GM23338 (cell line): ENCODE measurements around the gene TIMP4. TPM values are rescaled to one million over a fixed set of nuclear protein-coding genes. Genes with fewer than 3 reads are reported as not detected.

Experiments used
- ATAC-seq: fragments of 200-7000 bp; cut with Tn5 transposase; 3 replicates; pipeline ENCODE4 v1.9.1; 2020
- DNase-seq: peaks from one replicate; pipeline ENCODE4 v3.0.0-alpha.2; 2015; ENCODE audit warnings: low spot score
- H2AFZ ChIP-seq: fragments of 200-600 bp; sonication (generic); 2 replicates; pipeline ENCODE4 v1.8.0; 2016; ENCODE audit warnings: antibody characterized with exemption, mild to moderate bottlenecking, moderate library complexity
- H3F3A ChIP-seq: fragments of 200-600 bp; sonication (generic); replicated peaks from 2 replicates; pipeline ENCODE4 v1.8.0; 2017; ENCODE audit warnings: antibody characterized with exemption, mixed run types, low read depth
- H3K27ac ChIP-seq: fragments of 200-600 bp; sonication (generic); 2 replicates; pipeline ENCODE4 v1.6.1; 2016; ENCODE audit warnings: low read depth
- H3K27me3 ChIP-seq: fragments of 200-600 bp; sonication (generic); 2 replicates; pipeline ENCODE4 v1.8.0; 2016; ENCODE audit warnings: mild to moderate bottlenecking, mixed run types, moderate library complexity; ENCODE audit not compliant: insufficient read depth
- H3K36me3 ChIP-seq: fragments of 200-600 bp; sonication (generic); 2 replicates; pipeline ENCODE4 v1.8.0; 2016; ENCODE audit warnings: mild to moderate bottlenecking; ENCODE audit not compliant: insufficient read depth
- H3K4me1 ChIP-seq: fragments of 200-600 bp; sonication (generic); 2 replicates; pipeline ENCODE4 v1.8.0; 2016; ENCODE audit warnings: mild to moderate bottlenecking, moderate library complexity; ENCODE audit not compliant: insufficient read depth
- H3K4me2 ChIP-seq: fragments of 200-600 bp; sonication (generic); 2 replicates; pipeline ENCODE4 v1.7.1; 2017; ENCODE audit warnings: mixed run types
- H3K4me3 ChIP-seq: fragments of 200-600 bp; sonication (generic); 2 replicates; pipeline ENCODE4 v1.6.1; 2016; ENCODE audit warnings: mixed run types
- H3K79me2 ChIP-seq: fragments of 200-600 bp; sonication (generic); replicated peaks from 2 replicates; pipeline ENCODE4 v1.8.0; 2017; ENCODE audit warnings: mild to moderate bottlenecking; ENCODE audit not compliant: insufficient read depth
- H3K9me2 ChIP-seq: fragments of 200-600 bp; sonication (generic); 2 replicates; pipeline ENCODE4 v1.8.0; 2017; ENCODE audit not compliant: insufficient read depth
- H4K20me1 ChIP-seq: fragments of 200-600 bp; sonication (generic); replicated peaks from 2 replicates; pipeline ENCODE4 v1.8.0; 2017; ENCODE audit warnings: mild to moderate bottlenecking; ENCODE audit not compliant: insufficient read depth
- H3K27ac Mint-ChIP-seq: 2 replicates; pipeline ENCODE4 v1.8.0; 2020; ENCODE audit warnings: inconsistent platforms, mild to moderate bottlenecking, moderate library complexity, mixed read lengths
- H3K27me3 Mint-ChIP-seq: 3 replicates; pipeline ENCODE4 v1.8.0; 2022; ENCODE audit warnings: low read depth, mild to moderate bottlenecking, moderate library complexity, mixed read lengths, inconsistent platforms; ENCODE audit not compliant: insufficient read depth, poor library complexity
- H3K36me3 Mint-ChIP-seq: 3 replicates; pipeline ENCODE4 v1.8.0; 2021; ENCODE audit warnings: low read depth, mild to moderate bottlenecking, inconsistent platforms, moderate library complexity, mixed read lengths
- H3K4me1 Mint-ChIP-seq: 3 replicates; pipeline ENCODE4 v1.8.0; 2020; ENCODE audit warnings: mild to moderate bottlenecking, inconsistent platforms, mixed read lengths
- H3K4me3 Mint-ChIP-seq: 3 replicates; pipeline ENCODE4 v1.8.0; 2021; ENCODE audit warnings: moderate library complexity, mild to moderate bottlenecking, inconsistent platforms, mixed read lengths
- H3K9me3 Mint-ChIP-seq: 3 replicates; pipeline ENCODE4 v1.8.0; 2020; ENCODE audit warnings: moderate library complexity, mild to moderate bottlenecking, inconsistent platforms, mixed read lengths
- CREB1 ChIP-seq: fragments of 250-450 bp; sonication (Bioruptor Pico); IDR thresholded peaks from 2 replicates; pipeline ENCODE4 v1.5.0; 2020; ENCODE audit warnings: low read depth, mild to moderate bottlenecking, moderate library complexity
- CTCF ChIP-seq, 2 experiments: fragments of 200-600 bp in 1 of 2; sonication (generic) in 1 of 2; conservative IDR thresholded peaks; 2 replicates each; pipeline versions ENCODE4 v1.5.1 to v1.6.1; 2016 to 2017; ENCODE audit warnings: antibody characterized with exemption in 2 of 2, low read depth in 2 of 2, mild to moderate bottlenecking in 2 of 2, moderate library complexity in 1 of 2
- EZH2phosphoT487 ChIP-seq: fragments of 200-600 bp; sonication (generic); IDR thresholded peaks from one replicate; pipeline ENCODE4 v1.8.1; 2018; ENCODE audit warnings: antibody characterized with exemption; ENCODE audit not compliant: unreplicated experiment
- NANOG ChIP-seq: IDR thresholded peaks from 2 replicates; pipeline ENCODE4 v1.6.1; 2016; ENCODE audit warnings: antibody characterized with exemption, borderline replicate concordance
- POLR2AphosphoS5 ChIP-seq: IDR thresholded peaks from 2 replicates; pipeline ENCODE4 v1.6.1; 2016; ENCODE audit warnings: antibody characterized with exemption, low read depth
- polyA plus RNA-seq: library from polyadenylated mRNA; unstranded; fragments of >200 nt; fragmentation: Nextera tagmentation; extraction: Ambion mirVana; gene quantifications from 2 replicates; pipeline ENCODE4 v1.2.1, GENCODE V29; 2016
- total RNA-seq: library from RNA; depleted of rRNA; stranded (reverse); fragments of >200 nt; shearing (Covaris generic); gene quantifications from 2 replicates; pipeline ENCODE4 v1.2.3, GENCODE V29; 2014
- TF ChIP-seq, protein P1 (sequence below): fragments of 250-450 bp; sonication (Bioruptor Pico); IDR thresholded peaks from 2 replicates; pipeline ENCODE4 v1.5.0; 2020; ENCODE audit warnings: mild to moderate bottlenecking, moderate library complexity

TIMP4 gene
- total and polyA plus RNA-seq, 2 experiments from 2014 or later: 6.7 to 11.1 TPM

GRCh38 chr3:12194669-12195161 lies 36.0 kb upstream of the TIMP4 start:
- no peak overlapping the region; the same call in 1 of the 2 replicates for H3K4me2 ChIP-seq
- H3K9me3 Mint-ChIP-seq: no peaks in the 10 kb centered on the region

More at GRCh38 chr3:12194669-12195161, 36.0 kb upstream of the TIMP4 start:
- Histone ChIP-seq H3K36me3 (no peaks in the 10 kb centered on the region), H3K27ac (no peak overlapping the region), H3F3A (no peaks in the 10 kb centered on the region), H3K27me3 (no peaks in the 10 kb centered on the region), H3K79me2 (no peaks in the 10 kb centered on the region), H3K9me2 (no peaks in the 10 kb centered on the region), H2AFZ (no peak overlapping the region), H4K20me1 (no peaks in the 10 kb centered on the region), H3K4me3 (no peak overlapping the region), H3K4me1 (no peaks in the 10 kb centered on the region)
- H3K27me3 Mint-ChIP-seq: no peaks in the 10 kb centered on the region
- H3K4me3 Mint-ChIP-seq: no peak overlapping the region
- peak; percentile 46 for DNase-seq
- 0 out of 3 replicates have a peak, but pooled peaks cover 3% of the 10 kb centered on the region for H3K36me3 Mint-ChIP-seq
- peaks cover 19% of the 10 kb centered on the region for H3K4me1 Mint-ChIP-seq
- peak overlapping the region; percentile 35; the same call in 1 of the 2 replicates for H3K27ac Mint-ChIP-seq
- ATAC-seq: peak; percentile 80
- TF ChIP-seq POLR2AphosphoS5: no peak
- TF ChIP-seq CREB1 (CRISPR knock-in tag): no peak
- no peak for TF ChIP-seq EZH2phosphoT487
- TF ChIP-seq CTCF (conservative IDR thresholded peaks at IDR 0.05; ENCODE audit: low read depth in 2 of 2): peak; percentile 38 to 60
- TF ChIP-seq, protein P1, sequence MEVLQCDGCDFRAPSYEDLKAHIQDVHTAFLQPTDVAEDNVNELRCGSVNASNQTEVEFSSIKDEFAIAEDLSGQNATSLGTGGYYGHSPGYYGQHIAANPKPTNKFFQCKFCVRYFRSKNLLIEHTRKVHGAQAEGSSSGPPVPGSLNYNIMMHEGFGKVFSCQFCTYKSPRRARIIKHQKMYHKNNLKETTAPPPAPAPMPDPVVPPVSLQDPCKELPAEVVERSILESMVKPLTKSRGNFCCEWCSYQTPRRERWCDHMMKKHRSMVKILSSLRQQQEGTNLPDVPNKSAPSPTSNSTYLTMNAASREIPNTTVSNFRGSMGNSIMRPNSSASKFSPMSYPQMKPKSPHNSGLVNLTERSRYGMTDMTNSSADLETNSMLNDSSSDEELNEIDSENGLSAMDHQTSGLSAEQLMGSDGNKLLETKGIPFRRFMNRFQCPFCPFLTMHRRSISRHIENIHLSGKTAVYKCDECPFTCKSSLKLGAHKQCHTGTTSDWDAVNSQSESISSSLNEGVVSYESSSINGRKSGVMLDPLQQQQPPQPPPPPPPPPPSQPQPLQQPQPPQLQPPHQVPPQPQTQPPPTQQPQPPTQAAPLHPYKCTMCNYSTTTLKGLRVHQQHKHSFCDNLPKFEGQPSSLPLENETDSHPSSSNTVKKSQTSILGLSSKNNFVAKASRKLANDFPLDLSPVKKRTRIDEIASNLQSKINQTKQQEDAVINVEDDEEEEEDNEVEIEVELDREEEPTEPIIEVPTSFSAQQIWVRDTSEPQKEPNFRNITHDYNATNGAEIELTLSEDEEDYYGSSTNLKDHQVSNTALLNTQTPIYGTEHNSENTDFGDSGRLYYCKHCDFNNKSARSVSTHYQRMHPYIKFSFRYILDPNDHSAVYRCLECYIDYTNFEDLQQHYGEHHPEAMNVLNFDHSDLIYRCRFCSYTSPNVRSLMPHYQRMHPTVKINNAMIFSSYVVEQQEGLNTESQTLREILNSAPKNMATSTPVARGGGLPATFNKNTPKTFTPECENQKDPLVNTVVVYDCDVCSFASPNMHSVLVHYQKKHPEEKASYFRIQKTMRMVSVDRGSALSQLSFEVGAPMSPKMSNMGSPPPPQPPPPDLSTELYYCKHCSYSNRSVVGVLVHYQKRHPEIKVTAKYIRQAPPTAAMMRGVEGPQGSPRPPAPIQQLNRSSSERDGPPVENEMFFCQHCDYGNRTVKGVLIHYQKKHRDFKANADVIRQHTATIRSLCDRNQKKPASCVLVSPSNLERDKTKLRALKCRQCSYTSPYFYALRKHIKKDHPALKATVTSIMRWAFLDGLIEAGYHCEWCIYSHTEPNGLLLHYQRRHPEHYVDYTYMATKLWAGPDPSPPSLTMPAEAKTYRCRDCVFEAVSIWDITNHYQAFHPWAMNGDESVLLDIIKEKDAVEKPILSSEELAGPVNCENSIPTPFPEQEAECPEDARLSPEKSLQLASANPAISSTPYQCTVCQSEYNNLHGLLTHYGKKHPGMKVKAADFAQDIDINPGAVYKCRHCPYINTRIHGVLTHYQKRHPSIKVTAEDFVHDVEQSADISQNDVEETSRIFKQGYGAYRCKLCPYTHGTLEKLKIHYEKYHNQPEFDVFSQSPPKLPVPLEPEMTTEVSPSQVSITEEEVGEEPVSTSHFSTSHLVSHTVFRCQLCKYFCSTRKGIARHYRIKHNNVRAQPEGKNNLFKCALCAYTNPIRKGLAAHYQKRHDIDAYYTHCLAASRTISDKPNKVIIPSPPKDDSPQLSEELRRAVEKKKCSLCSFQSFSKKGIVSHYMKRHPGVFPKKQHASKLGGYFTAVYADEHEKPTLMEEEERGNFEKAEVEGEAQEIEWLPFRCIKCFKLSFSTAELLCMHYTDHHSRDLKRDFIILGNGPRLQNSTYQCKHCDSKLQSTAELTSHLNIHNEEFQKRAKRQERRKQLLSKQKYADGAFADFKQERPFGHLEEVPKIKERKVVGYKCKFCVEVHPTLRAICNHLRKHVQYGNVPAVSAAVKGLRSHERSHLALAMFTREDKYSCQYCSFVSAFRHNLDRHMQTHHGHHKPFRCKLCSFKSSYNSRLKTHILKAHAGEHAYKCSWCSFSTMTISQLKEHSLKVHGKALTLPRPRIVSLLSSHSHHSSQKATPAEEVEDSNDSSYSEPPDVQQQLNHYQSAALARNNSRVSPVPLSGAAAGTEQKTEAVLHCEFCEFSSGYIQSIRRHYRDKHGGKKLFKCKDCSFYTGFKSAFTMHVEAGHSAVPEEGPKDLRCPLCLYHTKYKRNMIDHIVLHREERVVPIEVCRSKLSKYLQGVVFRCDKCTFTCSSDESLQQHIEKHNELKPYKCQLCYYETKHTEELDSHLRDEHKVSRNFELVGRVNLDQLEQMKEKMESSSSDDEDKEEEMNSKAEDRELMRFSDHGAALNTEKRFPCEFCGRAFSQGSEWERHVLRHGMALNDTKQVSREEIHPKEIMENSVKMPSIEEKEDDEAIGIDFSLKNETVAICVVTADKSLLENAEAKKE (CRISPR knock-in tag): no peak
- no peak for TF ChIP-seq NANOG
